Thymus (tissue), 11 donors: Measurements from ENCODE around the gene ERGIC1. TPM values are rescaled to one million over a fixed set of nuclear protein-coding genes. Genes with fewer than 3 reads are reported as not detected.
A peak's percentile ranks its signal among the peaks of the same experiment; 100 is the strongest.

Experiments
- DNase-seq, 9 donors: peaks; one replicate each; pipeline ENCODE4 v3.0.0-alpha.2; 2013; ENCODE audit warnings: low spot score in 9 of 9, low read depth in 6 of 9, missing footprints in 1 of 9
- H3K27ac ChIP-seq, 2 donors: one replicate each; pipeline ENCODE4 v1.5.1; 2013; ENCODE audit warnings: control low read depth in 1 of 2, low read depth in 1 of 2, low read length in 1 of 2, mild to moderate bottlenecking in 1 of 2, moderate library complexity in 1 of 2
- H3K27me3 ChIP-seq, 2 donors: one replicate each; pipeline ENCODE4 v1.5.1; 2013; ENCODE audit warnings: low read length in 1 of 2; ENCODE audit not compliant: control insufficient read depth in 2 of 2, insufficient read depth in 1 of 2
- H3K36me3 ChIP-seq, 2 donors: one replicate each; pipeline ENCODE4 v1.5.1; 2013; ENCODE audit warnings: low read length in 1 of 2, mild to moderate bottlenecking in 1 of 2, moderate library complexity in 1 of 2; ENCODE audit not compliant: control insufficient read depth in 2 of 2, insufficient read depth in 2 of 2
- H3K4me1 ChIP-seq, 2 donors: one replicate each; pipeline ENCODE4 v1.5.1; 2013; ENCODE audit warnings: low read length in 2 of 2; ENCODE audit not compliant: control insufficient read depth in 2 of 2, insufficient read depth in 2 of 2
- H3K4me3 ChIP-seq, 2 donors: one replicate each; pipeline ENCODE4 v1.5.1; 2013; ENCODE audit warnings: low read length in 2 of 2, control low read depth in 1 of 2, mild to moderate bottlenecking in 1 of 2
- H3K9me3 ChIP-seq, 2 donors: one replicate each; pipeline ENCODE4 v1.5.1; 2013; ENCODE audit warnings: low read length in 1 of 2, mild to moderate bottlenecking in 1 of 2; ENCODE audit not compliant: control insufficient read depth in 2 of 2, insufficient read depth in 1 of 2
- WGBS: extraction: QIAGEN DNeasy Blood & Tissue Kit; methylation state at CpG from one replicate; pipeline ENCODE4 v1.1.7; 2013; 5-methylcytosine and 5-hydroxymethylcytosine counted together
- polyA plus RNA-seq: library from polyadenylated mRNA; stranded (reverse); fragments of 200-250 nt; gene quantifications from one replicate; pipeline ENCODE4 v1.2.3, GENCODE V29; 2013
- total RNA-seq: library from RNA; stranded (reverse); fragments of 120-200 nt; gene quantifications from one replicate; pipeline ENCODE4 v1.2.4, GENCODE V29; 2013
- donor health status: healthy.

Gene ERGIC1
- total and polyA plus RNA-seq, 2 donors, result 57.2 to 69.2 TPM

DNA sequence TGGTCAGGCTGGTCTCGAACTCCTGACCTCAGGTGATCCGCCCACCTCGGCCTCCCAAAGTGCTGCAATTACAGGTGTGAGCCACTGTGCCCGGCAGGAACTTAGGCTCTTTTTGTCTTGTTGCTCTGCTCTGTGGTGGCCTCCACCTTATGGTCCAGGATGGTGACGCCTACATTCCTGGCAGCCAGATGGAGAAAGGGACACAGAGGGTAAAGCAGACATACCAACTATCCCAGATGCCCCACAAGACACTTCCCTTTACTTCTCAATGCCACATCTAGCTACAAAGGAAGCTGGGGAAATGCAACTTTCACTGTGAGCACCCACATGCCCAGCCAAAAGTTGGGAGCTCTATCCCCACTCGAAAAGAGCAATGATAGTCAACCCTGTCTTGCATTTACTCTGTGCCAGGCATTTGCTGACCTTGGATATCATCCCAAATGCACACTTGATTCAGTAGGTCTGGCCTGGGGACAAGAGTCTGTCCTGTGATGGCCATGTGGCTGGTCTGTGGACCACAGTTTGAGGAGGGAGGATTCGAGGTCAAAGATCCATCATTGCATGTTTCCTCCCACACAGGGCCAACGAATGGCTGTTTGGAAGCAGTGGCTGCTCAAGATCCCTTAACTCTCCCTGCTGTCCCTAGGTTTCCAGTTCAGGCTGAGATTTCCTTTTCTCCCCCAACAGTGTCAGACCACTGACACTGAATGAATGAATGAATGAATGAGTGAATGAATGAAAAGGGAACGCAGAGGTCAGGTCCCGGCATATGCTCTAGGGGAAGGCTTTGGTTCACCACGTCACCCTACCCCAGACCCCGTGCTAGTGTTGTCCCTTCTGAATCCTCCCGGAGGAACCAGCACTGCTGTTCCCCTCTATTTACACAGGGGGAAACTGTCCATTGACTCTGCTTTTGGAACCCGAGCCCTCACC, 1.4 kb upstream of the ERGIC1 start:
- WGBS, result 92% methylated on average over 14 of the region's 14 CpGs
- DNase-seq, result no peak
- peak overlapping the region in 1 of 2 donors; percentile 37 for H3K27ac ChIP-seq
- H3K9me3 ChIP-seq, result peaks cover 0 to 5% of the 10 kb centered on the region in 2 donors
- H3K36me3 ChIP-seq, result no peaks in the 10 kb centered on the region
- H3K4me1 ChIP-seq, result peaks cover 44 to 82% of the 10 kb centered on the region in 2 donors
- no peak overlapping the region for H3K4me3 ChIP-seq
- no peaks in the 10 kb centered on the region for H3K27me3 ChIP-seq

DNA sequence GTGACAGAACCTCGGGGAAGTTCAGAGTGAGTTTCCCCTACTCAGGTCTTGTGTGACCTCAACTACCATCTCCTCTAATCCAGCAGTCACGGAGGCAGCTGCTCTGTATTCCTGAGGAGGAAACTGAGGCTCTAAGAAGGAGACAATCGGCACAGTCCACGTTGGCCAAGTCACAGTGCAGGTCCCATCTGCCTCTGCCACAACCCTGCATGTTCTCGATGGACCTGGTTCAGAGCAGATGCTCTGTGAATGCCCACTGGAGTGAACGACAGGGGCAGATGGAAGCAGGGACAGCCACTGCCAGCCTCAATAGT, 722 bp upstream of the ERGIC1 start:
- DNase-seq, result no peak
- H3K27me3 ChIP-seq, result no peaks in the 10 kb centered on the region
- H3K9me3 ChIP-seq, result peaks cover 0 to 5% of the 10 kb centered on the region in 2 donors
- peaks cover 46 to 82% of the 10 kb centered on the region in 2 donors for H3K4me1 ChIP-seq
- WGBS, result 76% methylated on average over 6 of the region's 6 CpGs
- peak overlapping the region in 1 of 2 donors; percentile 52 for H3K27ac ChIP-seq
- H3K36me3 ChIP-seq, result peaks cover 0 to 3% of the 10 kb centered on the region in 2 donors
- H3K4me3 ChIP-seq, result peak overlapping the region in 1 of 2 donors; percentile 87

DNA sequence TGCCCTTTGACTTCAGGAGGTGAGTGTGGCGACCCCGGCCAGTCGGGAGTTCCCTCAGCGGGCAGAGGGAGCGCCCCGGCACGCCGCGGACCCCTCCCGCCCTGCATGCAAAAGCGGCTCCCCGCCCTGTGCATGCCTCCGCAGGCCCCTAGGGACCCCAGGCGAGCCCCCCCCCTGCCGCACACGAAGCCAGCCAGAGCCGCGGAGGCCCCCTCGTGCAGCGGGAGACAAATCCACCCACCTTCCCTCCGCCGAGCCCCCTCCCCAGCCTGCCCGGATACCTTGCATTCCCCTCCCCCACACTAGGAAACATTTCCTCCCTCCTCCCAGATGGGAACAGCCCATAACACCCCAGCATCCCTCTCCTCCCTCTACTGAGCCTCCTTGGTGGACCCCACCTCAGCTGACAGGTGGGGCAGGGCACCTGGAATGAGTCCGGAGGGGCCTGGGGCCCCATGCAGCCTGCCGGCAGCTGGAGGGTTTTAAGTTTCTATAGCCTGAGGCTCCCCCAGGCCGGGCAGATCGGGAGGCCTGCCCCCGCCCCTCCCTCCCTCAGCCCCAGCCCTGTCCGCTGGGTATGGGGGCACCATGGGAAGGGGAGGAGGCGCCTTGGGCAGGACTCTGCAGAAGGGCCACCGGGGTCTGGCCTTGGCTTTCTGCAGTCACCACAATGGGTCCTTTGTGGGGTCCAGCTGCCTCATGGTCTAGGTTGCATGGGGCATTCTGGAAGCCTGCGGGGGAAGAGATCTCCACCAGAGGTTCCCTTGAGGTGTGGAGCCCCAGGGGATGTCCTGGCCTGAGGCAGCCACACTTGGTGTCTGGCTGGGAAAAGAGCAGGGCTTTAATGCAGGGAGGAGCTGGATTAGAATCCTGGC, 601 bp downstream of the ERGIC1 start:
- WGBS, result under 1% methylated on average over 32 of the region's 32 CpGs
- H3K4me3 ChIP-seq, result peak overlapping the region; percentile 87 to 98
- H3K27me3 ChIP-seq, result no peaks in the 10 kb centered on the region
- peaks cover 0 to 5% of the 10 kb centered on the region in 2 donors for H3K9me3 ChIP-seq
- H3K36me3 ChIP-seq, result peaks cover 0 to 8% of the 10 kb centered on the region in 2 donors
- DNase-seq, result peak in 2 of 9 donors; percentile 35 to 53
- peaks cover 45 to 76% of the 10 kb centered on the region in 2 donors for H3K4me1 ChIP-seq
- H3K27ac ChIP-seq, result peak overlapping the region; percentile 85 to 96

DNA sequence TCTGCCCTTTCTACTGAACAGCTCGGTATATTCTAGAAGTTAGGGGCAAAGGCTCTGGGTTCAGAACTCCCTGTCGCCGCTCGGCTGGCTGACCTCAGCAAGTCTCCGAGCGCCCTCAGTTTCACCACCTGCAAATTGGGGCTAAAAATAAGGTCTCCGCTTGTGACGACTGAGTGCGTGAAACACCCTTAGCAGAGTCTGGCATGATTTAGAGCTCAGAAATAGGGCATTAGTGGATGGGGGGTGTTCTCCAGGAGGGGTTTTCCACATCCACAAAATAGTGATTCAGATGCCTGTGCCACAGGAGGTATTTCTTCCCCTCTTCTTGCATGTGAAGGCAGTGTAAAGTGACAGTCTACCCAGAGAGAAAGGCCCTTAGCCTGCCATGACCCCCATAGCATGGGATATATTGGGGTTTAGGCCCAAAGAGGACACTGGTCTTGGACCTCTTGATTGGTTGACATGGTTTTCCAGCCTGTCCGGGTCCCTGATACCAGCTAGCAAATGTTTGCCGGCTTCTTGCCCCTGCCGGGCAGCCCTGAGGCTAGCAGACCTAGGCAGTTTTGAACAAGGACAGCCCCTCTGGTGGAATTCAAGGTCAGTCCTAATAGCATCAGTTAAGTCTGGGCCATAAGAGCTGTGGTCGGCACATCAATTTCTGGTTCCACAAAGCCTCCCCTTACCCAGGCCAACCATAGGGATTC, 1.4 kb downstream of the ERGIC1 start:
- Histone ChIP-seq H3K27ac (peak overlapping the region; percentile 85 to 96), H3K4me1 (peaks cover 45 to 76% of the 10 kb centered on the region in 2 donors), H3K9me3 (peaks cover 0 to 5% of the 10 kb centered on the region in 2 donors), H3K4me3 (peak overlapping the region; percentile 87 to 98), H3K36me3 (peaks cover 6 to 16% of the 10 kb centered on the region in 2 donors), H3K27me3 (no peaks in the 10 kb centered on the region)
- DNase-seq, result peak in 1 of 9 donors; percentile 46
- WGBS, result 39% methylated on average over 13 of the region's 13 CpGs

DNA sequence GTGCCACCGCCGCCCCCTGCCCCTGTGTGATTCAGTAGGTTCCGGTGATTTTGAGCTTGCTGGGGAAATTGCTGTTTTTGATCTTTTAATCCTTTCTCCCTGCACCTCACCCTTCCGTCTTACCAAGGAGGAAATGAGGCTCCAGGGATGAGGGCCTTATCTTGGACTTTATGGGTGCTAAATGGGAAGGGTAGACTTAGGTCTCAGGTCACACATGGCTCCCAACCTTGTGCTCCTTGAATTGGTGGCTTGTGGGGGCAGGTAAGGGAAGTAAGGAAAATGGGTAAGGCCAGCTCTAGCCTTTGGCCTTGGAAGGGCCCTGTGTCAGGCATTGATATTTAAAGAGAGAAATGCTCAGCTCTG, 1.9 kb downstream of the ERGIC1 start:
- no peak for DNase-seq
- peaks cover 6 to 19% of the 10 kb centered on the region in 2 donors for H3K36me3 ChIP-seq
- H3K4me1 ChIP-seq, result peaks cover 44 to 74% of the 10 kb centered on the region in 2 donors
- H3K27me3 ChIP-seq, result no peaks in the 10 kb centered on the region
- peaks cover 0 to 5% of the 10 kb centered on the region in 2 donors for H3K9me3 ChIP-seq
- H3K27ac ChIP-seq, result peak overlapping the region; percentile 22 to 96
- 75% methylated on average over 4 of the region's 4 CpGs for WGBS
- H3K4me3 ChIP-seq, result peak overlapping the region; percentile 87 to 98

DNA sequence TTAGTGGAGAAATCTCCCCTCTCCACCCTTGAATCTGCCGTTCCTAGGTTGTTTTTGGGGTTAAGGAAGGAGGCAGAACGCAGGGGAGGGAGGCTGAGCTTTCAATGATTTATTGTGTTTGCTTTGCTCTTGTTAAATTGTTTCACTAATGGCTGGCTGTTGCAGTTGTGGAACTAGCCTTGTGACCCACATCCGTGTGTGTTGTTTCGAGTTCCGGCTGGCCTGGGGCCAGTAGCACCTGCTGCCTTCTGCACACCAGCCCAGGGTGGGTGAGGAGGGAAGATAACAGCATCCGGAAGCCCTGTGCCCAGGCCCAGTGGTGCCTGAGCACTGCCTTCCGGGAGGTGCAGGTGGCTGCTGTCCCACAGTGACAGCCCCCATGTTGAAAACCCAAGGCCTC, 3.6 kb downstream of the ERGIC1 start:
- peak in 6 of 9 donors; percentile 57 to 87 (median 72) for DNase-seq
- Histone ChIP-seq H3K4me3 (peak overlapping the region; percentile 4 to 37), H3K27me3 (no peaks in the 10 kb centered on the region), H3K4me1 (peaks cover 44 to 68% of the 10 kb centered on the region in 2 donors), H3K36me3 (peaks cover 6 to 19% of the 10 kb centered on the region in 2 donors), H3K27ac (peak overlapping the region; percentile 96 to 98), H3K9me3 (peaks cover 0 to 5% of the 10 kb centered on the region in 2 donors)
- 2% methylated on average over 7 of the region's 7 CpGs for WGBS

DNA sequence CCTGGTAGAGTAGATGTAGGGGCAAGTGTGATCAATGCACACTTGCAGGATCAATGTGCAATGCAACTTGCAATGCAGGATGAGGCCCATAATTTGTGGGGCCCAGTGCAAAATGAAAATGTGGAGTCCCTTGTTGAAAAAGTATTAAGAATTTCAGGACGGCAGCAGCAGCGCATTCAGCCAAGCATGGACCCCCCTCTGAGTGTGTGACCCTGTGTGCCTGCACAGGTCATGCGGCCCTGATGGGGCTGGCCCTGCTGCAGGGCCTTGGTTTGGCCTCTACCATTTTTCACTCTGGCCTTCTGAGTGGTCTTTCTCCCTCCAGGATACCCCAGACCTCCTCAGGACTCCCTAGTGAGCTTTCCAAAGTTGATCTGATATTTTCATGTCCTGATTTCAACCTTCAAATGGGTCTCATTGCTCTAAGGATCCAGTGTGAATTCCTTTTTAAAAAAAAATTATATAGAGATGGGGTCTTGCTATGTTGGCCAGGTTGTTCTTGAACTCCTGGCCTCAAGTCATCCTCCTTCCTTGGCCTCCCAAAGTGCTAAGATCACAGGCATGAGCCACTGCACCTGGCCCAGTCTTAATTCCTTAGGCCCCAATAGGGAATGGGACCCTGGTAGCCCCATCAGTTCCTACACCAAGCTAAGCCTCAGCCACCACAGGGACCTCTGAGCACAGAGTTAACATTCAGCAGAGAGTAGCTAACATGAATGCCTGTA, 4.3 kb downstream of the ERGIC1 start:
- Histone ChIP-seq H3K27ac (peak overlapping the region; percentile 96 to 98), H3K4me1 (peaks cover 42 to 61% of the 10 kb centered on the region in 2 donors), H3K27me3 (no peaks in the 10 kb centered on the region), H3K9me3 (peaks cover 0 to 5% of the 10 kb centered on the region in 2 donors), H3K4me3 (peak overlapping the region; percentile 4 to 37), H3K36me3 (peaks cover 10 to 19% of the 10 kb centered on the region in 2 donors)
- DNase-seq, result no peak
- WGBS, result 87% methylated on average over 3 of the region's 3 CpGs
